GM12878 (cell line): ENCODE data around the gene INO80B. TPM values are rescaled to one million over a fixed set of nuclear protein-coding genes. Genes with fewer than 3 reads are reported as not detected.

Experiments used
- ATAC-seq: fragments of 200-7000 bp; cut with Tn5 transposase; 3 replicates; pipeline ENCODE4 v1.9.1; 2020; ENCODE audit warnings: mild to moderate bottlenecking, moderate library complexity
- BruUV-seq: library from RNA; stranded (reverse); fragments of 400-500 nt; replicated peaks from 2 replicates; lab custom pipeline; 2021; lab: Mats Ljungman, UMichigan
- CTCF ChIA-PET: fragments of 300-600 bp; sonication (Branson Sonifier 250); formaldehyde crosslinking; extraction: SDS; loops from one replicate; lab custom pipeline; 2021; ENCODE audit warnings: inconsistent platforms; lab: Yijun Ruan, JAX
- POLR2A ChIA-PET: fragments of 350-600 bp; formaldehyde crosslinking; extraction: SDS; loops from one replicate; lab custom pipeline; 2021; ENCODE audit warnings: inconsistent platforms; lab: Charles Lee
- RAD21 ChIA-PET: fragments of 300-600 bp; sonication (Branson Sonifier 250); formaldehyde crosslinking; loops from one replicate; lab custom pipeline; 2023; ENCODE audit warnings: antibody characterized with exemption; ENCODE audit not compliant: unreplicated experiment; lab: Charles Lee
- SMC1A ChIA-PET: fragments of 300-600 bp; sonication (Branson Sonifier 250); formaldehyde crosslinking; loops from one replicate; lab custom pipeline; 2023; ENCODE audit not compliant: unreplicated experiment, uncharacterized antibody; lab: Charles Lee
- DNase-seq: peaks from one replicate; pipeline ENCODE4 v3.0.0-alpha.2; 2011; ENCODE audit warnings: low read depth, low spot score
- FAIRE-seq: peaks from 3 replicates; lab custom pipeline; 2011; peaks lifted over from hg19 to GRCh38; lab: Jason Lieb, UNC
- H2AFZ ChIP-seq: 2 replicates; pipeline ENCODE4 v1.6.0; 2011; ENCODE audit warnings: low read depth, low read length, control low read depth; ENCODE audit not compliant: control insufficient read depth
- H3K27ac ChIP-seq: 2 replicates; pipeline ENCODE4 v1.5.1; 2011; ENCODE audit warnings: control low read depth; ENCODE audit not compliant: control insufficient read depth, insufficient read depth
- H3K27me3 ChIP-seq, 2 experiments: replicated peaks in 1 of 2; 2 replicates each; pipeline versions ENCODE4 v1.6.0 to v1.6.1; 2011; ENCODE audit warnings: low read length in 1 of 2; ENCODE audit not compliant: control insufficient read depth in 2 of 2, insufficient read depth in 2 of 2
- H3K36me3 ChIP-seq, 2 experiments: 2 replicates each; pipeline ENCODE4 v1.5.1; 2011; ENCODE audit warnings: low read length in 1 of 2; ENCODE audit not compliant: control insufficient read depth in 2 of 2, insufficient read depth in 2 of 2
- H3K4me1 ChIP-seq: 2 replicates; pipeline ENCODE4 v1.6.1; 2011; ENCODE audit warnings: mild to moderate bottlenecking, low read length, moderate library complexity, mixed read lengths; ENCODE audit not compliant: control insufficient read depth, insufficient read depth
- H3K4me2 ChIP-seq: 2 replicates; pipeline ENCODE4 v1.6.0; 2011; ENCODE audit warnings: control low read depth; ENCODE audit not compliant: control insufficient read depth, insufficient read depth
- H3K4me3 ChIP-seq: fragments of 200-600 bp; sonication (generic); 2 replicates; pipeline ENCODE4 v1.5.1; 2016
- H3K79me2 ChIP-seq: 2 replicates; pipeline ENCODE4 v1.6.0; 2011; ENCODE audit warnings: low read length; ENCODE audit not compliant: control insufficient read depth, insufficient read depth
- H3K9ac ChIP-seq: 2 replicates; pipeline ENCODE4 v1.8.0; 2011; ENCODE audit warnings: low read length, control low read depth, mixed read lengths; ENCODE audit not compliant: control insufficient read depth, insufficient read depth
- H3K9me3 ChIP-seq: replicated peaks from 3 replicates; pipeline ENCODE4 v1.5.1; 2011; ENCODE audit warnings: mild to moderate bottlenecking, low read length; ENCODE audit not compliant: control insufficient read depth, insufficient read depth
- H4K20me1 ChIP-seq: 2 replicates; pipeline ENCODE4 v1.6.0; 2011; ENCODE audit not compliant: control insufficient read depth, insufficient read depth
- ASH2L ChIP-seq: fragments of 300-600, 200-600 bp; sonication (generic); IDR thresholded peaks from 2 replicates; pipeline ENCODE4 v1.6.1; 2017; ENCODE audit warnings: low read depth, mild to moderate bottlenecking, borderline replicate concordance
- BACH1 ChIP-seq: fragments of 450-650 bp; IDR thresholded peaks from 2 replicates; pipeline ENCODE4 v1.6.1; 2017; ENCODE audit warnings: mild to moderate bottlenecking, borderline replicate concordance
- E2F4 ChIP-seq: IDR thresholded peaks from 2 replicates; pipeline ENCODE4 v1.6.1; 2012; ENCODE audit warnings: low read depth, low read length, improper control_type of control experiment
- KDM1A ChIP-seq: fragments of 200-600 bp; sonication (generic); IDR thresholded peaks from 2 replicates; pipeline ENCODE4 v1.6.1; 2016; ENCODE audit warnings: borderline replicate concordance
- MLLT1 ChIP-seq: fragments of 450-650 bp; IDR thresholded peaks from 2 replicates; pipeline ENCODE4 v1.6.1; 2016; ENCODE audit warnings: mild to moderate bottlenecking
- SRF ChIP-seq, 2 experiments: IDR thresholded peaks; 2 replicates each; pipeline ENCODE4 v1.6.1; 2011; ENCODE audit warnings: low read depth in 2 of 2, low read length in 2 of 2, mild to moderate bottlenecking in 1 of 2, moderate library complexity in 1 of 2
- TCF7 ChIP-seq: IDR thresholded peaks from 2 replicates; pipeline ENCODE4 v1.6.1; 2014; ENCODE audit warnings: antibody characterized with exemption, borderline replicate concordance
- YY1 ChIP-seq: IDR thresholded peaks from 2 replicates; pipeline ENCODE4 v1.6.1; 2011; ENCODE audit warnings: low read depth, mild to moderate bottlenecking, low read length
- WGBS: methylation state at CpG from one replicate; pipeline ENCODE4 v1.1.6; 2016; ENCODE audit warnings: low lambda C conversion rate; ENCODE audit not compliant: insufficient replicate concordance, insufficient coverage; ENCODE audit errors: missing lambda C conversion rate; 5-methylcytosine and 5-hydroxymethylcytosine counted together
- in situ Hi-C: fragments of 300-500 bp; cut with MboI; formaldehyde crosslinking; loops from 9 replicates; pipeline ENCODE4 v1.14.3; 2018; ENCODE audit warnings: mixed read lengths
- intact Hi-C: fragments of 100-400 bp; cut with micrococcal nuclease; formaldehyde crosslinking; loops from one replicate; pipeline ENCODE4 v1.14.2; 2022; ENCODE audit not compliant: unreplicated experiment
- polyA plus RNA-seq, 11 experiments: library from polyadenylated mRNA; depleted of rRNA in 4 of 11; unstranded in 6 of 11; stranded (reverse) in 5 of 11; fragments of >200 nt; fragmentation: Nextera tagmentation in 4 of 11; fragmentation: Illumina TruSeq in 1 of 11; extraction: Ambion mirVana in 4 of 11; extraction: Trizol in 1 of 11; gene quantifications; 1 replicate in 1 of 11; 2 replicates in 10 of 11; pipeline versions ENCODE4 v1.2.1 to v1.2.3, GENCODE V29; 2011 to 2016; ENCODE audit warnings: inconsistent platforms in 2 of 11, missing spikeins in 2 of 11, low read depth in 1 of 11
- total RNA-seq, 4 experiments: library from RNA; depleted of rRNA in 3 of 4; stranded (reverse); fragments of >200 nt in 3 of 4; fragmentation: Illumina TruSeq in 1 of 4; extraction: Trizol in 1 of 4; gene quantifications; 2 replicates each; pipeline versions ENCODE4 v1.2.1 to v1.2.3, GENCODE V29; 2013 to 2021

INO80B gene
- total and polyA plus RNA-seq, 10 of the 15 experiments (the other 5 are each of a cell fraction or from before 2014, with no cell fraction given): 1.3 to 26.7 (median 11.1) TPM

GRCh38 chr2:74457129-74457548 is 2.3 kb downstream of the INO80B start:
- H3K4me1 ChIP-seq: peaks cover 16% of the 10 kb centered on the region
- ATAC-seq: no peak
- no peak for DNase-seq
- ChIA-PET RAD21 (interaction anchor here (0.5 to 3.5 kb wide), 11 partner anchors 12 to 422 kb away, joined by 3 to 21 read pairs (median 4); partner anchors contain the start of genes AUP1, CCDC142, HTRA2 and TTC31), POLR2A (interaction anchor here (0.6 to 5.8 kb wide), 10 partner anchors 10 to 141 kb away, joined by 3 to 44 read pairs (median 4); partner anchors contain the start of genes CCDC142, MRPL53, RTKN and TTC31), CTCF (interaction anchor here (0.8 to 6.7 kb wide), 11 partner anchors 18 to 131 kb away, joined by 3 to 54 read pairs (median 4); partner anchors contain the start of genes AUP1, C2orf81, CCDC142 and HTRA2), SMC1A (interaction anchor here (0.7 to 5.5 kb wide), 15 partner anchors 10 to 130 kb away, joined by 3 to 24 read pairs (median 6); partner anchors contain the start of genes C2orf81, CCDC142, TTC31 and WDR54)
- H4K20me1 ChIP-seq: no peaks in the 10 kb centered on the region
- 1% methylated on average over 27 of the region's 27 CpGs for WGBS
- H2AFZ ChIP-seq: peak overlapping the region; percentile 66
- H3K27ac ChIP-seq: peak overlapping the region; percentile 96
- H3K27me3 ChIP-seq: no peaks in the 10 kb centered on the region
- no TSS peak for BruUV-seq
- TF ChIP-seq MLLT1: no peak
- no peak for TF ChIP-seq KDM1A
- no peak for TF ChIP-seq ASH2L
- no peak for TF ChIP-seq SRF (IDR thresholded peaks at IDR 0.05; ENCODE audit: low read depth in 2 of 2, low read length in 2 of 2)
- no peak for TF ChIP-seq E2F4
- no peak for TF ChIP-seq YY1
- TF ChIP-seq TCF7: no peak
- no peak for TF ChIP-seq BACH1
- peaks cover 0 to 2% of the 10 kb centered on the region in 2 experiments; a peak in 3 of 4 replicates for H3K36me3 ChIP-seq
- no peak for FAIRE-seq
- peaks cover 18% of the 10 kb centered on the region for H3K79me2 ChIP-seq
- H3K9ac ChIP-seq: peak overlapping the region; percentile 73; the same call in 1 of the 2 replicates
- peak overlapping the region; percentile 91 for H3K4me2 ChIP-seq
- no peaks in the 10 kb centered on the region for H3K9me3 ChIP-seq
- H3K4me3 ChIP-seq: peak overlapping the region; percentile 80
- intact Hi-C loops: loop anchor here (1.0 kb wide), 1 partner anchor 8 kb away; the partner anchor contains the start of gene MOGS
- in situ Hi-C loops: no loop called here
